CD4-positive, alpha-beta T cell (primary cell): Measurements from ENCODE around the gene CCL15. TPM values are rescaled to one million over a fixed set of nuclear protein-coding genes. Genes with fewer than 3 reads are reported as not detected.

Experiments used
- ATAC-seq: fragments of 200-7000 bp; cut with Tn5 transposase; one replicate; pipeline ENCODE4 v1.10.0; 2022; ENCODE audit warnings: mild to moderate bottlenecking; ENCODE audit not compliant: poor library complexity
- CTCF ChIA-PET: fragments of 350-600 bp; sonication (Branson Sonifier 250); formaldehyde crosslinking; loops from one replicate; lab custom pipeline; 2021; ENCODE audit warnings: antibody characterized with exemption, inconsistent platforms; lab: Charles Lee
- POLR2A ChIA-PET: fragments of 350-600 bp; sonication (Branson Sonifier 250); formaldehyde crosslinking; loops from one replicate; lab custom pipeline; 2021; ENCODE audit warnings: antibody characterized with exemption, inconsistent platforms; lab: Charles Lee
- DNase-seq, 14 experiments: peaks; one replicate each; pipeline ENCODE4 v3.0.0-alpha.2; 2013 to 2020; ENCODE audit warnings: mixed read lengths in 2 of 14
- H3K27ac ChIP-seq, 2 donors: one replicate each; pipeline versions ENCODE4 v1.5.1 to v1.7.0; 2013; ENCODE audit warnings: low read length in 2 of 2, low read depth in 1 of 2, mild to moderate bottlenecking in 1 of 2
- H3K27me3 ChIP-seq, 2 experiments: 1 replicate in 1 of 2; 2 replicates in 1 of 2; pipeline versions ENCODE4 v1.6.1 to v1.7.0; 2013; ENCODE audit warnings: low read length in 2 of 2, control low read depth in 1 of 2, mild to moderate bottlenecking in 1 of 2, moderate library complexity in 1 of 2; ENCODE audit not compliant: insufficient read depth in 2 of 2, control insufficient read depth in 1 of 2
- H3K36me3 ChIP-seq: one replicate; pipeline ENCODE4 v1.6.1; 2013; ENCODE audit warnings: low read length, control low read depth; ENCODE audit not compliant: insufficient read depth
- H3K4me1 ChIP-seq: one replicate; pipeline ENCODE4 v1.6.1; 2013; ENCODE audit warnings: low read length, control low read depth; ENCODE audit not compliant: insufficient read depth
- H3K4me3 ChIP-seq: one replicate; pipeline ENCODE4 v1.5.1; 2013; ENCODE audit warnings: mild to moderate bottlenecking, low read length, moderate library complexity
- H3K9me3 ChIP-seq, 2 experiments: 1 replicate in 1 of 2; 2 replicates in 1 of 2; pipeline versions ENCODE4 v1.6.1 to v1.7.0; 2013; ENCODE audit warnings: low read length in 2 of 2, mild to moderate bottlenecking in 2 of 2, control low read depth in 1 of 2, moderate library complexity in 1 of 2; ENCODE audit not compliant: control insufficient read depth in 1 of 2, insufficient read depth in 1 of 2
- H3K27ac Mint-ChIP-seq: one replicate; pipeline ENCODE4 v1.8.0; 2020; ENCODE audit warnings: mixed read lengths
- H3K27me3 Mint-ChIP-seq: one replicate; pipeline ENCODE4 v1.8.0; 2021; ENCODE audit warnings: mixed read lengths
- H3K36me3 Mint-ChIP-seq: one replicate; pipeline ENCODE4 v1.8.0; 2021; ENCODE audit warnings: low read depth, mixed read lengths
- H3K4me1 Mint-ChIP-seq: one replicate; pipeline ENCODE4 v1.8.0; 2021; ENCODE audit warnings: low read depth, mixed read lengths
- H3K4me3 Mint-ChIP-seq: one replicate; pipeline ENCODE4 v1.8.0; 2020; ENCODE audit warnings: mild to moderate bottlenecking, mixed read lengths
- H3K9me3 Mint-ChIP-seq: one replicate; pipeline ENCODE4 v1.8.0; 2020; ENCODE audit warnings: mixed read lengths
- intact Hi-C, 2 experiments: fragments of 100-400 bp; cut with DNase I in 1 of 2; cut with micrococcal nuclease in 1 of 2; formaldehyde crosslinking; loops; one replicate each; pipeline versions ENCODE4 v1.15.1 to v1.9.0; 2023 to 2025; cut with DNase I, micrococcal nuclease
- total RNA-seq, 174 experiments: library from RNA in 2 of 174; stranded (reverse) in 2 of 174; gene quantifications; one replicate each; pipeline ENCODE4 v1.2.3 and lab custom pipeline; 2021 to 2026
- TF ChIP-seq, protein P1 (sequence below): fragments of 200-600 bp; IDR thresholded peaks from one replicate; pipeline ENCODE4 v1.8.0; 2022; ENCODE audit warnings: antibody characterized with exemption, mild to moderate bottlenecking

The CCL15 gene
- total RNA-seq, 2 experiments from 2014 or later: not detected

- no peak for ATAC-seq
- H3K4me3 ChIP-seq: no peak overlapping the region
- Mint-ChIP-seq H3K27me3 (peaks cover 19% of the 10 kb centered on the region), H3K27ac (no peak overlapping the region), H3K4me3 (no peak overlapping the region), H3K9me3 (no peaks in the 10 kb centered on the region), H3K4me1 (no peaks in the 10 kb centered on the region), H3K36me3 (no peaks in the 10 kb centered on the region)
- no peak overlapping the region for H3K27ac ChIP-seq
- DNase-seq: no peak
- intact Hi-C loops: no loop called here
- no peaks in the 10 kb centered on the region for H3K36me3 ChIP-seq
- H3K27me3 ChIP-seq: no peaks in the 10 kb centered on the region
- TF ChIP-seq, protein P1, sequence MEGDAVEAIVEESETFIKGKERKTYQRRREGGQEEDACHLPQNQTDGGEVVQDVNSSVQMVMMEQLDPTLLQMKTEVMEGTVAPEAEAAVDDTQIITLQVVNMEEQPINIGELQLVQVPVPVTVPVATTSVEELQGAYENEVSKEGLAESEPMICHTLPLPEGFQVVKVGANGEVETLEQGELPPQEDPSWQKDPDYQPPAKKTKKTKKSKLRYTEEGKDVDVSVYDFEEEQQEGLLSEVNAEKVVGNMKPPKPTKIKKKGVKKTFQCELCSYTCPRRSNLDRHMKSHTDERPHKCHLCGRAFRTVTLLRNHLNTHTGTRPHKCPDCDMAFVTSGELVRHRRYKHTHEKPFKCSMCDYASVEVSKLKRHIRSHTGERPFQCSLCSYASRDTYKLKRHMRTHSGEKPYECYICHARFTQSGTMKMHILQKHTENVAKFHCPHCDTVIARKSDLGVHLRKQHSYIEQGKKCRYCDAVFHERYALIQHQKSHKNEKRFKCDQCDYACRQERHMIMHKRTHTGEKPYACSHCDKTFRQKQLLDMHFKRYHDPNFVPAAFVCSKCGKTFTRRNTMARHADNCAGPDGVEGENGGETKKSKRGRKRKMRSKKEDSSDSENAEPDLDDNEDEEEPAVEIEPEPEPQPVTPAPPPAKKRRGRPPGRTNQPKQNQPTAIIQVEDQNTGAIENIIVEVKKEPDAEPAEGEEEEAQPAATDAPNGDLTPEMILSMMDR: no peak
- POLR2A ChIA-PET: no interaction called here
- no peaks in the 10 kb centered on the region for H3K9me3 ChIP-seq
- H3K4me1 ChIP-seq: no peaks in the 10 kb centered on the region
- CTCF ChIA-PET: no interaction called here
Observed at GRCh38 chr17:35978346-35978745, 23.0 kb downstream of the CCL15 start.

- DNase-seq (no peak), ATAC-seq (no peak)
- Mint-ChIP-seq H3K27me3 (peaks cover 19% of the 10 kb centered on the region), H3K9me3 (no peaks in the 10 kb centered on the region), H3K27ac (no peak overlapping the region), H3K4me1 (no peaks in the 10 kb centered on the region), H3K36me3 (no peaks in the 10 kb centered on the region), H3K4me3 (no peak overlapping the region)
- TF ChIP-seq, protein P1: no peak
- Histone ChIP-seq H3K4me1 (no peaks in the 10 kb centered on the region), H3K27ac (no peak overlapping the region), H3K4me3 (no peak overlapping the region), H3K9me3 (no peaks in the 10 kb centered on the region), H3K36me3 (no peaks in the 10 kb centered on the region), H3K27me3 (no peaks in the 10 kb centered on the region)
- POLR2A ChIA-PET: no interaction called here
- intact Hi-C loops: no loop called here
- CTCF ChIA-PET: no interaction called here
Observed at GRCh38 chr17:35977509-35977908, 23.8 kb downstream of the CCL15 start.

DNA sequence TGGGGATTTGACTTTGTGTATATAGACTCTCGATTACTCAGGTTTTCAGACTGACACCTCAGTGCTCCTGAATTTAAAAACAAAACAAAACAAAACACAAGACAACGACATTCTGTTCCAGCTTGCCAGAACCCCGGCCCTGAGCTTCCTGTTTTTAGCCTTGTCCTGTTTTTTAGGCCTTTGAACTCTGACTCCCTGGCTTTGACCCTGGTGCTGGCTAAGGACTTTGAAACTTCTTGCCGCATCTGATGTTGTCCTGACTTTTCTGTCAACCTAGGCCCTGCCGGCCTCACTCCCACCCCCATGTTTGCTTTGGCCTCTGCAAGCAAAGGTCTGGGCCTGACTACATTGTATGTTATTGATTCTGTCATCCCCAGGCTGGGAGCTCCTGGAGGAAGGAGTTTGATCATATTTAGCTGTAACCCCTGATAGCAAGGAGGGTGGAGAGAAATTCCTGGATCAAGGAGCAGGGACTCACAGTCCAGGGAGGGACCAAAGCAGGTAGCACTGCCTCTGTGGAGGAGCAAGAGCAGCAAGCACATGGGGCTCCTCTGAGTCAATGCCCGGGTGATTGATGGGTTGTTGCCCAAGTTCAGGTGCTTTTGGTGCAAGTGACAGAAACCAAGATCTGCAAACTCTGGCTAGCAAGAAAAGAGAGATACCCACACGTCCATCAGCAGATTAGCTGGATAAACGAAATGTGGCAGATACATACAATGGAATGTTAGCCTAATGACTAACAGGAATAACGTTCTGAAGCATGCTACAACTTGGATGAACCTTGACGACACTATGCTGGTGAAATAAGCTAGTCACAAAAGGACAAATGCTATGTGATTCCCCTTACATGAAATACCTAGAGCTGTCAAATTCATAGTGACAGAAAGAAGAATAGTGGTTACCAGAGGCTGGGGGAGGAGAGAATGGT lies 27.8 kb downstream of the CCL15 start:
- Histone ChIP-seq H3K9me3 (no peaks in the 10 kb centered on the region), H3K4me3 (no peak overlapping the region), H3K27ac (no peak overlapping the region), H3K27me3 (no peaks in the 10 kb centered on the region), H3K36me3 (no peaks in the 10 kb centered on the region), H3K4me1 (peaks cover 3% of the 10 kb centered on the region)
- intact Hi-C loops: no loop called here
- DNase-seq (no peak), ATAC-seq (no peak)
- Mint-ChIP-seq H3K36me3 (no peaks in the 10 kb centered on the region), H3K27me3 (peaks cover 16% of the 10 kb centered on the region), H3K4me1 (no peaks in the 10 kb centered on the region), H3K27ac (no peak overlapping the region), H3K9me3 (no peaks in the 10 kb centered on the region), H3K4me3 (no peak overlapping the region)
- ChIA-PET CTCF (no interaction called here), POLR2A (no interaction called here)
- TF ChIP-seq, protein P1: no peak
